ENCODE results near the gene SEMA6A.

The SEMA6A gene

GRCh38 chr5:116488356-116489041 lies 86.1 kb downstream of the SEMA6A start:
- no peak for DNase-seq

DNA sequence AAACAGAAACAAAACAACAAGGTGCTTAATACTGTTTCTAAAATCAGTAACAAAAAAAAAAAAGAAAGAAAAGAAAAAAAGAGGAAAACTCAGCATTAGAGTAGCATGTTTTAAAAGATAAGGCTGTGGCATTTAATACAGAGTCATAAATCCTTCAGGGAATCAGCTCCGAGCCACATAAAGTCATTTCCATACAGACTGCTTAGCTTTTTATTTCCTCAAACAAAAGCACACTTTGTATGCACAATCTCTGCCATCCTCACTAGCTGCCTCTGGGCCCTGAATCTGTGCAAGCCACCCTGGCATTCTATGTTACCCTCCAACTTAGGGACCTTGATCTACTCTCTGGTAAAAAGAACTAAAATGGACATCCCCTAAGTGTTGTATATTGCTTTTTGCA lies 87.6 kb downstream of the SEMA6A start:
- peak in 1 of 3 experiments; percentile 58 for DNase-seq

GRCh38 chr5:116486588-116486987 lies 88.0 kb downstream of the SEMA6A start:
- DNase-seq, result peak in 2 of 3 experiments; percentile 64 to 92

DNA sequence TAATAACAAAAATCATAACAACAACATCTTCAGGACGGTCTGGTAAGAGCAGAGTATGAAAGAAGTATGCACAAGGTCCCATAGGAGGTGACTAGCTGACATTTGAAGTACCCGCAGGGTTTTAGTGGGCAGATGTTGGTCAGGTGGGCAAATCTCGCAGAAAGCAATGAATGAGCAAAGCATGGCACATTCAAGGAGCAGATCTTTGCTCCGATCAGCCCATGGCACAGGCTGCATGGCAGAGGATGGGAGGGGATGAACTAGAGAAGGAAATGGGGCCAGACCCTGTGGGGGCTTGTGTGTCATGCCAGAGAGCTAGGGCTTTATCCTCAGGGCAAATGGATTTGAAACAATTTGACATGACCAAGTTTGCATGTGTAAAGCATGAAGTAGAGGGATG lies 90.0 kb downstream of the SEMA6A start:
- no peak for DNase-seq

DNA sequence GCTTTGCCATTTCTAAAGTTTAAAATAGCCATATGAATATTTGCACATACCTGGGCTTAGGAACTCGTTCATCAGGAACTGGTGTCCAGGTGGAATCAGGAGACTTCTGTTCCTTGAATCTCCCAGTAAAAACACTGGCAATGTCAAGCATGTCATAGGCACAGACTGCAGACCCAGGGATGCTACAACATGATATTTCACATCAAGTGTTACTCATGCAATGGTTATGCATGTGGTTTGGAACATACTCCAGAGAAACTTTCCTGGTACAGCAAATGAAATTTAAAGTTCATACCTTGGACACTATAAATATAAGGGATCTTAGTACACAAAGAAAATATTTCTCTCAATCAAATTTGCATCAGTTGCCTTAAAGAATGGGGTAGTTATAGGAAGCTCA lies 92.2 kb downstream of the SEMA6A start:
- DNase-seq, result no peak

DNA sequence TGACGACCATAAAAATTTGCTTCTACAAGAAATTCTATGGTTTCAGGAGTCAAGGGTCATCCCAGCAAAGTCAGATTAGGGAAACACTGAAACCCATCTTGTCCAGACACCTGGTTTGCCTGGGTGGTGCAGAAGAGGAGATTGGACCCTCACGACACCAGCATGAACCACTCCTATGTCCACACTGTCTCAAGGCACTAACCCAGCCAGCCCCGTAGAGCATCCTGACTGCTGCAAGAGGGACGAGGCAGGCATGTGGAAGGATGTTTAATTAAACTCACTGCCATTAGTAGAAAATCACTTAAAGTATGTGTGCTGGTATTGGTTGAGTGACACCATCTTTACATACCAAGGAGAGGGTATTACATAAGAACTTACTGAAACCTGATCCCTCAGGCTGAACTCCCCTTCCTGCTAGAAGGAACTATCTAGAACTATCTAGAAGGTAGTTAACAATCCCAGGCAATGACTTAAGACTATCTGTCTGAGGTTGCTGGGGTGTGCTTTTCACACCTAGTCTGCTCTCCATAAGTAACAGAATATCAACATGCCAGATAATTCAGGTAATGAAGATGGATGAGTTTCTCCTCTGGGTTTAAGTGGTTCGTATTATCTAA lies 93.6 kb downstream of the SEMA6A start:
- no peak for DNase-seq

DNA sequence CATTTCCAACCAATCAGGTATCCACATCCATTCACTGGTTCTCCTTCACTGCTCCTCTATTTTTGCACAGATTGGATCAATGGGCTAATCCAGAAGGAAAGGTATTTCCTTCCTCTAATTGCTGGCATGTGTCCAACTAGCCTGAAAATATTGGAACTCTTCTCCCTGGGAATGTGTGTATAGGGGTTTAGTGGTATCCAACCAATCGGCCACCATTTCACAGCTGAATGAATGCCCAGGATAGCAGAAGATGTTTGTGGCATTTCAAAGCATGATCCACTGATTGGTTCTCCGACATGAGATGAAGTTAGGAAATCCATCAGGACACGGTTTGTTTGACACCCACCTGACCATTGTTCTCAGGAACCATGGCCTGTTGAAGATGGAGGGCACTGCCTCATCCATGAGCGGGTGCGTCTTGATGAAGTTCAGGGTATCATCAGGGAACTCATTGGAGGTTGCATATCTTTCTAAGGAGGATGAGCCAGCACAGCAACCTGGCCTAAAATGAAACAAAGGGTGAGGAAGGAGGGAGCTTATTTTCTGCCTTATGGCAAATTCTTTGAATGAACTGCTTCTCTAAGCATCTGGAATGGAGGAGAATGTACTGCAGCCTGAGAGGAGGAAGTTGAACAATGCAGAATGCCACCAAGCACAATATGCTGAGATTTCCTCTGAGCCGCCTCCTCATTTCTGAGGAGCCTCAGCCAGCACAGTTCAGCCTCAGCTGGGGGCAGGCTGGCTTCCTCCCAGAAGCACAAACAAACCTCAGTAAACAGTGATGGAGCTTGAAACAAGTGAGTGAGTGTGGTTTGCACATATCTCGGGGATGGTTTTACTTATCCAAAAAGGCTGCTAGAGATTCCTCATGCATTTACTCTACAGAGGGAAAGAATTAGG lies 94.6 kb downstream of the SEMA6A start:
- no peak for DNase-seq

- no peak for DNase-seq
Observed at GRCh38 chr5:116478491-116478890, 96.1 kb downstream of the SEMA6A start.

DNA sequence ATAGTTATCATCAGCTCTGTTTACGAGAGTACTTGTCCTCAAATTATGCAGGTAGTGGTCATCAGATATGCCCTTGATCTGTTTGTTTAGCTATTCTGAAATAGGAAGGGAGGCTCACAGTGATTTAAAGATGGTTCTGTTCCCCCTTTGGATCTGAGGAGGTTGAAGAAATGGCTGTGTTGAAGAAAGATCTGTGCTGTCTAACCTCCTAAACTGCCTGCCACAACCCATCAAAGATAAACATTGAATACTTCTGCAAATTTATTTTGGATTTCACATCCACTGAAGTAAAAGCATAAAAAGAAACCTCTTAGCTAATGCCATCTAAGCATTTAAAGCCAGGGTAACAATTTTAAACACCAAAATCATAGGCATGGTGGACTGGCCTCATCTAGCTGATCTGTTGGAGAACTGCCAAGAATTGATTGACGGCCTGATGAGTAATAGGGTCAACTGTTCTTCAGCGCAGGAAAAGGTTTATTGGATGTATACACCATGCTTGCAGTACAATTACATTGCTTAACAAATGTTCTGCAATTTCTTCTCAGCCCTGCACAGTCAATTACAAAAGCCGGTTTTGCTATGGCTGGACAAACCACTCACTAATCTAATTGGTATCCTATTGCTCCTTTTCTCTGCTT lies 97.6 kb downstream of the SEMA6A start:
- peak in 1 of 3 experiments; percentile 4 for DNase-seq

DNA sequence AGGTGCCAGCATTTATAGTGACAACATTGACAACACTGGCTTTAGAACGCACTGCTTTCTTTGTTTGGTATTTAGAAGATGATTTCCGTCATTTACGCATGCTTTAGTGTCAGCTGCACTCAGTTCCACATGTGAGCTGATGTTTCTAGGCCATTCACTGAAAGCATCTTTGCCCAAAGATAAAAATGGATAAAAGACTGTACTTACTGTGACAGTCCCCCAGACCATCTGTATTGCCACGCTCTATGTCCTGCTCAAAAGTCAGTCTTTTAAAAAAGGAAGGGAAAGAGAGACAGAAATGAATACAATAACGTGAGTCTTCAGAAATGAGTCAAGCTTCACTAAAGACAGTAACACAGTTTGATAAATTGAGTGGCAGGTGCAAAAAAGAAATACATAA lies 99.3 kb downstream of the SEMA6A start:
- DNase-seq, result no peak

DNA sequence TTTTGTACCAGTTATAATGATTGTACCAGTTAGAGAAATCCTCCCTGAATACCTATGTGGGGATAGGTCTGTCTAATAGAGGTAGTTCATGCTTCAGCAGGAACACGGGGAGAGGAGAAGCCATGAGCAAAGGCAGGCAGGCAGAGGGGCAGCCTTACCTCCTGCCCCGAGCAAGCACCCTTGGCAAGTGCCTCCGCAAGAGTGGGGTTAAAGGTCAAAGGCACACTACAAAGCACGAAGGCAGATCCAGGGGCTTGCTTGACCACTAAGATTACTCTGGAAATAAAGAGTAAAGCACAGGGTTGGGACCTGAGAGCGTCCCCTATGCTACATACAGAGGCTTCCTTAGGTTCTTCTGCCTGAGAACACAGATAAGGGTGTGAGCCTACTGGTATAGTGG lies 100.9 kb downstream of the SEMA6A start:
- no peak for DNase-seq

DNA sequence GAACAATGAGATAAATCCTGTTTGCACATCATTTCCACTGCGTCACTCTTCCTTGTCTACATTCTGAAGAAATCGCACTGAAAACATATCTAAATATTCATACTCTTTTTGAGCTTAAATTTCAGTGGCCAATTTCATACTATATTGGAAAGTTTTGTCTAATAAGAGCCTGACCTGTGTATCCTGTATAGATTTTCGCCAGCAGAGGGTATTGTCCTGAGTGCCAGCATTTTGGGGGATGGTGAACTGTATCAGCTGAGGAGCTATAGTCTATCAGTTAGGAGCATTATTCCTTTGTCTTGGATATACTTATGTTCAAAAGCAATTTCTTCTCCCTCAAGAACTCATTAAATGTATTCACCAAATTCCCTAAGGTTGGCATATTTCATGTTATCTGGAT lies 102.3 kb downstream of the SEMA6A start:
- DNase-seq, result peak in 1 of 3 experiments; percentile 1

DNA sequence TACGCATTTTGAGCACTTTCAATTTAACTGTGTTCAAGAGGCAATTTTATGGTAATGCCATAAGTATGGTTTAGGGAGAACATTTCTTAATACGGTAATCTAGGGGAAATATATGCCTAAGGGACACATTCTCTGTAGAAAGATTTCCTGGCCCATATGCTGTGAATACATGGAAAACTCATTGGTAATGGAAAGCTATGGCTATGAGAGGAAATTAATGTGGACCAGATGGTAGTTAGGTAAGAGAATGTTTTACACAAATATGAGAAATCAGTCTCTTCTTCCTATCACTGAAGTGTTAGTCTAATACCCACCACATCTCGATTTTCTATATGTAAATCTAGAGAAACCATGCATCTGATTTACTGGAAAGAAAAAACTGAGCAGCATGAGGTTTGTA lies 105.0 kb downstream of the SEMA6A start:
- no peak for DNase-seq

DNA sequence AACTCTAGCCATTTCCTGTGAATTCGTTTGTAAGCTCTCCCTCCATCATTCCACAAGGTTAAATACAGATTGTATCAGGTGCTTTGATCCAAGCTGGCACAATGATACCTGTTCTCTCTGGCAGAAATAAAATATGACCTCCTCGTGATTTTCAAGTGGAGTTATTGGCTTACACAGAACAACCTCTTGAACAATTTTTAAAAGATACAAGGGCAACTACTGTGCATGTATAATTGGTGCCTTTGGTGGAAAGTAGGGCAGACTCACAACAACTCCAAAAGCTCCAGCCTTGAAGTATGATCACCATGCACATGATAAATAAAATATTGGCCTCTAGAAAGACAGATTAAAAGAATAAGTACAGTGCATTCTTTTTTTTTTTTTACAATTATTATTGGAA lies 106.0 kb downstream of the SEMA6A start:
- DNase-seq, result no peak

- DNase-seq, result no peak
Observed at GRCh38 chr5:116467465-116467843, 107.2 kb downstream of the SEMA6A start.

DNA sequence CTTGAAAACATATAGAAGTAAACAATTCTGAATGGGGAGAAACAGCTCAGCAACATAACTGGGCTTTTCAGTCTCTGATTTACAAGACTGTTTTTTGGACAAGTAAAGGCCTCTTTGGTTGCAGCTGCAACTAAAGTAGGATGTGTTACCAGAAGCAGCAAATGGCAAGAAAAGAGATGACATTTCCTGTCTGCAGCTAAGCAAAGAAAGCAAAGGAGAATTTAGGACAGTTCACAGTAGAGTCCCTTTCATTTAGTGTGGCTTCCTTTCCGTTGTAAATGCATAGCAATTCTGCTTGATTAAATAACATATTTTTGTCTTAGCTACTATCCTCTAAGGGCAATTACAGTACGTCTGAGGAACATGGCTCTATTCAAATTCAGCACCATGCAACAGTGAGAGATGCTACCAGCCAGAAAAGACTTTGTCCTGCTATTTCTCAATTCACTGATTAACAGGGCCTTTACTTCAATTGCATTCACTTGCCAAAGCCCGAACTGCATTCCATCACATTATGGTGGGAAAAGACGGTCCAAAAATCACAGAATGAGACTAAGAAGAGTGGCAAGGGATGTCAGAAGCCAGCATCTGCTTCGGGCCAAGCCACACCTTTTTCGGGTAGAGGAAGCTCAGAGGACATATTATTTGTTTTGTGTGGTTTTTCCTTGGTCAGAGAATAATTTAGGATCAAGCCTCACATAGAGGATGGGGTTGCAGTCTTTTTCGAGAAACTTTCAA lies 107.7 kb downstream of the SEMA6A start:
- DNase-seq, result no peak

GRCh38 chr5:116465411-116465810 lies 109.2 kb downstream of the SEMA6A start:
- no peak for DNase-seq

DNA sequence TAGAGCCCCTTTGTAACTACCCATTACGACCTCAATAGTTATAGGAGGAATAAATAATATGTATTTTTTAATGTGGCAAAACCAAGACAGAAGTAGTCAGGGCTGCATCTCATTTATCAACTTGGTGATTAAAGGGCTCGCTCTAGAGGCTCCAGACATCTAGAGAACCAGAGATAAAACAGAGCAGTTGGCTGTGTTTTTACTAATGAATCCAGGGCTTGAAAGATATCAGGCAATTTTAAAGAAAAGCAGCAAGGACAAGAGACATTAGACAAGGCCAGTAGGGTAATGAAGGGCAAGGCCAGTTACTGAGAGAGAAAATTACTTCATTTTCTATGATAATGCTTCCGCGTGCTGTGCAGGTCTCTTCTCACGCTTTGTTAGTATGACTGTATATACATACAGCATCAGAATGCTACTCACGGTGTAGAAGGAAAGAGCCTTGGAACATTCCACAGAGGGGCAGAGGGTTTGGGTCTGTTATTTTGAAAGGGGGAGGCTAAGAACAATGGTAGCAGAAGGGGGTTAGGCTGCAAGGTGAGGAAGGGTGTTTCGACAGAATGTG lies 110.4 kb downstream of the SEMA6A start:
- no peak for DNase-seq

DNA sequence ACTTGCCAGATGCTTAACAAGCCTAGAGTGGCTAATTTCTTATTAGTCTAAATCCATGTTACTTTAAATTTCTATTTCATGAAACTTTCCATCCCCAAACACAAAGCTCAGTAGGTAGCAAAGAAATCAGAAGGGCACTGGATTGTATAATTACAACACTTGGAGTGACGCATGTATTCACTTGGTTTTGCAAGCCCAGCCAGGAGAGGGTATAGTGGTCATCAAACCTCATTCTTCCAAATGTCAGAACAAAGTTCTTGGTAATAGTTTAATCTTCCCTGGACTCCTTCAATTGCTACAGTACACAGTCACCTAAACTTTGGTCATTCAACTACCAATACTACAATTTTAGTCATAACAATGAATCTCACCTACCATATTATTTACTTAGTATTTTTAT lies 112.1 kb downstream of the SEMA6A start:
- no peak for DNase-seq

GRCh38 chr5:116459301-116459700 lies 115.3 kb downstream of the SEMA6A start:
- no peak for DNase-seq

- DNase-seq, result no peak
Observed at GRCh38 chr5:116457062-116457461, 117.6 kb downstream of the SEMA6A start.

GRCh38 chr5:116456036-116456435 lies 118.6 kb downstream of the SEMA6A start:
- no peak for DNase-seq
